Measurements from ENCODE around the gene C1QBP.
A peak's percentile ranks its signal among the peaks of the same experiment; 100 is the strongest.

C1QBP gene

GRCh38 chr17:5438716-5439445, at the start of gene C1QBP:
Gene C1QBP, minus strand, starts transcription at chr17:5439155. Its CDS starts 82 bp downstream, at chr17:5439073.
- Histone ChIP-seq H3K36me3 (ENCODE audit: insufficient read depth, insufficient read length, low read length) (peaks cover 62% of the 10 kb centered on the region), H3K9me3 (ENCODE audit: insufficient read depth, low read length) (no peaks in the 10 kb centered on the region), H3K4me3 (ENCODE audit: insufficient read length, low read depth) (peak within 1 kb of the TSS; percentile 88), H3K27me3 (ENCODE audit: insufficient read depth, insufficient read length) (no peaks in the 10 kb centered on the region), H3K4me1 (ENCODE audit: insufficient read depth, insufficient read length) (no peaks in the 10 kb centered on the region), H3K9ac (ENCODE audit: insufficient read length, low read depth) (peak within 1 kb of the TSS; percentile 98)
- TF ChIP-seq SUZ12 (IDR thresholded peaks at IDR 0.05; ENCODE audit: extremely low read depth, insufficient read depth, insufficient read length) (no peak), YY1 (IDR thresholded peaks at IDR 0.05; ENCODE audit: insufficient read depth, insufficient read length) (no peak), ZNF274 (IDR thresholded peaks at IDR 0.05; ENCODE audit: low read depth, low read length) (no peak)
- peak; percentile 85 for DNase-seq (ENCODE audit: low read depth, low spot score)

GRCh38 chr17:5488752-5489151, 49.8 kb upstream of the C1QBP start:
- no peaks in the 10 kb centered on the region for H3K27me3 ChIP-seq (ENCODE audit: insufficient read depth, insufficient read length)
- H3K36me3 ChIP-seq (ENCODE audit: insufficient read depth, insufficient read length, low read length) = peaks cover 41% of the 10 kb centered on the region
- TF ChIP-seq YY1 (IDR thresholded peaks at IDR 0.05; ENCODE audit: insufficient read depth, insufficient read length) (no peak), SUZ12 (IDR thresholded peaks at IDR 0.05; ENCODE audit: extremely low read depth, insufficient read depth, insufficient read length) (no peak), ZNF274 (IDR thresholded peaks at IDR 0.05; ENCODE audit: low read depth, low read length) (no peak)
- H3K4me3 ChIP-seq (ENCODE audit: insufficient read length, low read depth) = no peak overlapping the region
- no peak for DNase-seq (ENCODE audit: low read depth, low spot score)
- H3K9ac ChIP-seq (ENCODE audit: insufficient read length, low read depth) = no peak overlapping the region
- H3K9me3 ChIP-seq (ENCODE audit: insufficient read depth, low read length) = no peaks in the 10 kb centered on the region
- H3K4me1 ChIP-seq (ENCODE audit: insufficient read depth, insufficient read length) = no peaks in the 10 kb centered on the region

GRCh38 chr17:5486206-5487124, 47.5 kb upstream of the C1QBP start, which contains the start of gene MIS12:
Gene MIS12, plus strand, starts transcription at chr17:5486566. Its CDS starts 2,297 bp downstream, at chr17:5488863.
- Histone ChIP-seq H3K4me1 (ENCODE audit: insufficient read depth, insufficient read length) (no peaks in the 10 kb centered on the region), H3K4me3 (ENCODE audit: insufficient read length, low read depth) (peak within 1 kb of the TSS; percentile 86), H3K27me3 (ENCODE audit: insufficient read depth, insufficient read length) (no peaks in the 10 kb centered on the region), H3K36me3 (ENCODE audit: insufficient read depth, insufficient read length, low read length) (peaks cover 63% of the 10 kb centered on the region), H3K9me3 (ENCODE audit: insufficient read depth, low read length) (no peaks in the 10 kb centered on the region), H3K9ac (ENCODE audit: insufficient read length, low read depth) (peak within 1 kb of the TSS; percentile 88)
- TF ChIP-seq ZNF274 (IDR thresholded peaks at IDR 0.05; ENCODE audit: low read depth, low read length) = no peak
- TF ChIP-seq YY1 (IDR thresholded peaks at IDR 0.05; ENCODE audit: insufficient read depth, insufficient read length) = no peak
- TF ChIP-seq SUZ12 (IDR thresholded peaks at IDR 0.05; ENCODE audit: extremely low read depth, insufficient read depth, insufficient read length) = no peak
- DNase-seq (ENCODE audit: low read depth, low spot score) = peak; percentile 92

- Histone ChIP-seq H3K36me3 (ENCODE audit: insufficient read depth, insufficient read length, low read length) (peaks cover 72% of the 10 kb centered on the region), H3K9ac (ENCODE audit: insufficient read length, low read depth) (peak within 1 kb of the TSS; percentile 88), H3K4me1 (ENCODE audit: insufficient read depth, insufficient read length) (no peaks in the 10 kb centered on the region), H3K27me3 (ENCODE audit: insufficient read depth, insufficient read length) (no peaks in the 10 kb centered on the region), H3K4me3 (ENCODE audit: insufficient read length, low read depth) (peak within 1 kb of the TSS; percentile 86), H3K9me3 (ENCODE audit: insufficient read depth, low read length) (no peaks in the 10 kb centered on the region)
- DNase-seq (ENCODE audit: low read depth, low spot score) = no peak
- TF ChIP-seq YY1 (IDR thresholded peaks at IDR 0.05; ENCODE audit: insufficient read depth, insufficient read length) = peak; percentile 16
- no peak for TF ChIP-seq ZNF274 (IDR thresholded peaks at IDR 0.05; ENCODE audit: low read depth, low read length)
- no peak for TF ChIP-seq SUZ12 (IDR thresholded peaks at IDR 0.05; ENCODE audit: extremely low read depth, insufficient read depth, insufficient read length)
These were observed 46.6 kb upstream of the C1QBP start, which contains the start of gene DERL2 for GRCh38 chr17:5485270-5486205. Gene DERL2, minus strand, starts transcription at chr17:5486178. Its CDS starts 17 bp downstream, at chr17:5486161.

GRCh38 chr17:5481451-5481850, 42.5 kb upstream of the C1QBP start:
- H3K9me3 ChIP-seq (ENCODE audit: insufficient read depth, low read length) = no peaks in the 10 kb centered on the region
- no peaks in the 10 kb centered on the region for H3K27me3 ChIP-seq (ENCODE audit: insufficient read depth, insufficient read length)
- no peaks in the 10 kb centered on the region for H3K4me1 ChIP-seq (ENCODE audit: insufficient read depth, insufficient read length)
- TF ChIP-seq ZNF274 (IDR thresholded peaks at IDR 0.05; ENCODE audit: low read depth, low read length) (no peak), SUZ12 (IDR thresholded peaks at IDR 0.05; ENCODE audit: extremely low read depth, insufficient read depth, insufficient read length) (no peak), YY1 (IDR thresholded peaks at IDR 0.05; ENCODE audit: insufficient read depth, insufficient read length) (no peak)
- no peak overlapping the region for H3K9ac ChIP-seq (ENCODE audit: insufficient read length, low read depth)
- peaks cover 81% of the 10 kb centered on the region for H3K36me3 ChIP-seq (ENCODE audit: insufficient read depth, insufficient read length, low read length)
- no peak for DNase-seq (ENCODE audit: low read depth, low spot score)
- H3K4me3 ChIP-seq (ENCODE audit: insufficient read length, low read depth) = no peak overlapping the region

- DNase-seq (ENCODE audit: low read depth, low spot score) = no peak
- H3K27me3 ChIP-seq (ENCODE audit: insufficient read depth, insufficient read length) = no peaks in the 10 kb centered on the region
- H3K9me3 ChIP-seq (ENCODE audit: insufficient read depth, low read length) = no peaks in the 10 kb centered on the region
- no peak overlapping the region for H3K9ac ChIP-seq (ENCODE audit: insufficient read length, low read depth)
- peaks cover 85% of the 10 kb centered on the region for H3K36me3 ChIP-seq (ENCODE audit: insufficient read depth, insufficient read length, low read length)
- no peaks in the 10 kb centered on the region for H3K4me1 ChIP-seq (ENCODE audit: insufficient read depth, insufficient read length)
- no peak for TF ChIP-seq ZNF274 (IDR thresholded peaks at IDR 0.05; ENCODE audit: low read depth, low read length)
- TF ChIP-seq SUZ12 (IDR thresholded peaks at IDR 0.05; ENCODE audit: extremely low read depth, insufficient read depth, insufficient read length) = no peak
- no peak for TF ChIP-seq YY1 (IDR thresholded peaks at IDR 0.05; ENCODE audit: insufficient read depth, insufficient read length)
- no peak overlapping the region for H3K4me3 ChIP-seq (ENCODE audit: insufficient read length, low read depth)
These were observed 42.0 kb upstream of the C1QBP start for GRCh38 chr17:5480962-5481361.
